OCI-LY7 (cell line): ENCODE data around the gene LHFPL6. TPM values are rescaled to one million over a fixed set of nuclear protein-coding genes. Genes with fewer than 3 reads are reported as not detected.

Source experiments
- BruUV-seq: library from RNA; stranded (reverse); fragments of 400-500 nt; replicated peaks from 2 replicates; lab custom pipeline; 2021; lab: Mats Ljungman, UMichigan
- CTCF ChIA-PET: fragments of 300-600 bp; sonication (Branson Sonifier 250); formaldehyde crosslinking; loops from one replicate; lab custom pipeline; 2022; ENCODE audit warnings: antibody characterized with exemption; ENCODE audit not compliant: unreplicated experiment; lab: Charles Lee
- POLR2A ChIA-PET: fragments of 300-600 bp; sonication (Branson Sonifier 250); formaldehyde crosslinking; loops from one replicate; lab custom pipeline; 2022; ENCODE audit warnings: antibody characterized with exemption; lab: Charles Lee
- DNase-seq: peaks from one replicate; pipeline ENCODE4 v3.0.0-alpha.2; 2015; ENCODE audit warnings: low spot score
- H2AFZ ChIP-seq: fragments of 200-600 bp; sonication (generic), shearing (Covaris generic); 2 replicates; pipeline ENCODE4 v1.6.1; 2014; ENCODE audit warnings: mild to moderate bottlenecking, antibody characterized with exemption, low read length, moderate library complexity
- H3K27ac ChIP-seq: fragments of 200-600 bp; sonication (generic); 2 replicates; pipeline ENCODE4 v1.5.1; 2014; ENCODE audit warnings: mixed run types, low read depth, mild to moderate bottlenecking, moderate library complexity, low read length, inconsistent platforms; ENCODE audit not compliant: poor library complexity, severe bottlenecking
- H3K36me3 ChIP-seq: fragments of 200-600 bp; sonication (generic); 2 replicates; pipeline ENCODE4 v1.6.1; 2014; ENCODE audit warnings: mild to moderate bottlenecking, antibody characterized with exemption, low read length, moderate library complexity, mixed read lengths; ENCODE audit not compliant: insufficient read depth
- H3K4me1 ChIP-seq: fragments of 200-600 bp; sonication (generic); 2 replicates; pipeline ENCODE4 v1.5.1; 2014; ENCODE audit warnings: mild to moderate bottlenecking, low read length; ENCODE audit not compliant: insufficient read depth, poor library complexity, severe bottlenecking
- H3K4me2 ChIP-seq: fragments of 200-600 bp; sonication (generic); 2 replicates; pipeline ENCODE4 v1.6.1; 2014; ENCODE audit warnings: mild to moderate bottlenecking, low read length
- H3K4me3 ChIP-seq: fragments of 200-600 bp; sonication (generic); 2 replicates; pipeline ENCODE4 v1.5.1; 2014; ENCODE audit warnings: mild to moderate bottlenecking, low read depth, low read length; ENCODE audit not compliant: poor library complexity, severe bottlenecking
- H3K79me2 ChIP-seq: fragments of 200-600 bp; sonication (generic); 2 replicates; pipeline ENCODE4 v1.6.1; 2016; ENCODE audit warnings: low read depth, mild to moderate bottlenecking, low read length, moderate library complexity, mixed read lengths; ENCODE audit not compliant: insufficient read depth
- H3K9me2 ChIP-seq: fragments of 200-600 bp; sonication (generic); 2 replicates; pipeline ENCODE4 v1.6.1; 2016; ENCODE audit warnings: mild to moderate bottlenecking, low read length, mixed read lengths; ENCODE audit not compliant: insufficient read depth
- H3K9me3 ChIP-seq: fragments of 200-600 bp; sonication (generic); 2 replicates; pipeline ENCODE4 v1.6.1; 2014; ENCODE audit warnings: mild to moderate bottlenecking, mixed run types, low read length, mixed read lengths
- H4K20me1 ChIP-seq: fragments of 200-600 bp; sonication (generic); 2 replicates; pipeline ENCODE4 v1.6.1; 2014; ENCODE audit warnings: mild to moderate bottlenecking, antibody characterized with exemption, low read length, moderate library complexity, mixed read lengths; ENCODE audit not compliant: insufficient read depth
- CTCF ChIP-seq: fragments of 200-600 bp; sonication (generic); conservative IDR thresholded peaks from 2 replicates; pipeline ENCODE4 v1.5.1; 2014; ENCODE audit warnings: mild to moderate bottlenecking, antibody characterized with exemption, low read length, moderate library complexity, mixed read lengths
- EZH2phosphoT487 ChIP-seq: fragments of 200-600 bp; sonication (generic); IDR thresholded peaks from 2 replicates; pipeline ENCODE4 v1.6.1; 2018; ENCODE audit warnings: low read depth, borderline replicate concordance, mild to moderate bottlenecking, mixed run types, antibody characterized with exemption, low read length, moderate library complexity, mixed read lengths
- intact Hi-C: fragments of 100-400 bp; cut with micrococcal nuclease; formaldehyde crosslinking; loops from one replicate; pipeline ENCODE4 v1.10.0; 2022; ENCODE audit not compliant: unreplicated experiment
- total RNA-seq, 2 experiments: library from RNA; depleted of rRNA in 1 of 2; stranded (reverse); fragments of >200 nt in 1 of 2; shearing (Covaris generic) in 1 of 2; gene quantifications; 2 replicates each; pipeline ENCODE4 v1.2.3, GENCODE V29; 2014 to 2022

Gene LHFPL6
- total RNA-seq, 2 experiments from 2014 or later = 15.1 to 27.7 TPM

GRCh38 chr13:39469676-39470075 is 133.3 kb downstream of the LHFPL6 start:
- ChIA-PET CTCF (no interaction called here), POLR2A (interaction anchor here (0.7 kb wide), 1 partner anchor 26 kb away, joined by 3 read pairs; no protein-coding TSS in a partner anchor)
- Histone ChIP-seq H3K27ac (no peak overlapping the region), H2AFZ (no peak overlapping the region), H3K79me2 (no peaks in the 10 kb centered on the region), H3K9me2 (no peaks in the 10 kb centered on the region), H4K20me1 (no peaks in the 10 kb centered on the region), H3K4me1 (no peaks in the 10 kb centered on the region), H3K9me3 (no peaks in the 10 kb centered on the region), H3K36me3 (no peaks in the 10 kb centered on the region), H3K4me3 (no peak overlapping the region), H3K4me2 (no peak overlapping the region)
- intact Hi-C loops = no loop called here
- no TSS peak for BruUV-seq
- no peak for DNase-seq
- TF ChIP-seq CTCF (no peak), EZH2phosphoT487 (no peak)

DNA sequence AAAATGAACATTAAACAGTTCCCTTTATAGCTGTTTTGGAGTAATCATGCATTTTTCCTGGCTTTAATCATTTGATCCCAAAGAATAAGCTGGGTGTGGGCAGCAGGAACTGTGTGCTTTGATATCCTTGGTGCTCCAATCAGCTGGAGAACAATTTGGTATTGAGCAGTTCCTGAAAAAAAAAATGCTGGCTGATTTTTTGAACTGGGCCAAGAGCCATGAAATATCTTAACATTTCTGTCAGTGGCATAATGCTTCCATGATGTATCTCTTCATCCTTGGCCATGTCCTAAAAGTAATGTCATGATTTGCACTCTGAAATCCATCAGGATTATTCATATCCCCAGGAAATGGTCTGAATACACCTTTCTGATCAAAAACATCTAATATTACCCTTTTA is 134.7 kb downstream of the LHFPL6 start:
- Histone ChIP-seq H3K27ac (no peak overlapping the region), H3K4me3 (no peak overlapping the region), H3K9me3 (no peaks in the 10 kb centered on the region), H4K20me1 (no peaks in the 10 kb centered on the region), H3K79me2 (no peaks in the 10 kb centered on the region), H3K9me2 (no peaks in the 10 kb centered on the region), H2AFZ (no peak overlapping the region), H3K36me3 (no peaks in the 10 kb centered on the region), H3K4me2 (no peak overlapping the region), H3K4me1 (no peaks in the 10 kb centered on the region)
- ChIA-PET POLR2A (interaction anchor here (1.4 kb wide), 1 partner anchor 9 kb away, joined by 4 read pairs; no protein-coding TSS in a partner anchor), CTCF (no interaction called here)
- TF ChIP-seq CTCF (no peak), EZH2phosphoT487 (no peak)
- no TSS peak for BruUV-seq
- DNase-seq = no peak
- intact Hi-C loops = no loop called here

GRCh38 chr13:39463611-39464010 is 139.4 kb downstream of the LHFPL6 start:
- Histone ChIP-seq H3K36me3 (no peaks in the 10 kb centered on the region), H3K4me2 (no peak overlapping the region), H4K20me1 (no peaks in the 10 kb centered on the region), H3K79me2 (no peaks in the 10 kb centered on the region), H3K9me3 (no peaks in the 10 kb centered on the region), H3K4me1 (no peaks in the 10 kb centered on the region), H3K9me2 (no peaks in the 10 kb centered on the region), H3K27ac (no peak overlapping the region), H3K4me3 (no peak overlapping the region), H2AFZ (no peak overlapping the region)
- intact Hi-C loops = no loop called here
- BruUV-seq = no TSS peak
- no peak for TF ChIP-seq CTCF
- TF ChIP-seq EZH2phosphoT487 = no peak
- POLR2A ChIA-PET = interaction anchor here (0.6 kb wide), 1 partner anchor 40 kb away, joined by 3 read pairs; no protein-coding TSS in a partner anchor
- CTCF ChIA-PET = no interaction called here
- no peak for DNase-seq
